Ascending aorta (tissue), 2 donors: ENCODE data around the gene BMP8B. TPM values are rescaled to one million over a fixed set of nuclear protein-coding genes. Genes with fewer than 3 reads are reported as not detected.

Experiments
- DNase-seq, 2 donors: peaks; one replicate each; pipeline ENCODE4 v3.0.0-alpha.2; 2019; ENCODE audit warnings: low spot score in 2 of 2
- H3K27ac ChIP-seq, 2 donors: fragments of 200-600 bp; sonication (generic); one replicate each; pipeline ENCODE4 v1.5.1; 2016 to 2017; ENCODE audit warnings: mild to moderate bottlenecking in 1 of 2
- H3K27me3 ChIP-seq: fragments of 200-600 bp; sonication (generic); one replicate; pipeline ENCODE4 v1.5.1; 2017
- H3K36me3 ChIP-seq, 2 donors: fragments of 200-600 bp; sonication (generic); one replicate each; pipeline ENCODE4 v1.5.1; 2016
- H3K4me1 ChIP-seq, 2 donors: fragments of 200-600 bp; sonication (generic); one replicate each; pipeline ENCODE4 v1.5.1; 2016 to 2017; ENCODE audit warnings: mild to moderate bottlenecking in 1 of 2
- H3K4me3 ChIP-seq, 2 donors: fragments of 200-600 bp; sonication (generic); one replicate each; pipeline ENCODE4 v1.5.1; 2016 to 2017; ENCODE audit warnings: mild to moderate bottlenecking in 1 of 2
- H3K9me3 ChIP-seq, 2 donors: fragments of 200-600 bp; sonication (generic); one replicate each; pipeline ENCODE4 v1.5.1; 2016
- intact Hi-C: fragments of 100-400 bp; cut with DNase I; formaldehyde crosslinking; loops from one replicate; pipeline ENCODE4 v1.15.1; 2023
- total RNA-seq: library from RNA; depleted of rRNA; stranded (reverse); fragments of >200 nt; gene quantifications from one replicate; pipeline ENCODE4 v1.1.0, GENCODE V29; 2016
- TF ChIP-seq, protein P1 (sequence below), 3 experiments: fragments of 200-600 bp in 2 of 3; fragments of 450-650 bp in 1 of 3; sonication (generic) in 2 of 3; IDR thresholded peaks; one replicate each; pipeline ENCODE4 v1.5.1; 2016 to 2019; ENCODE audit warnings: antibody characterized with exemption in 3 of 3, mild to moderate bottlenecking in 1 of 3, moderate library complexity in 1 of 3

Gene BMP8B
- total RNA-seq, 1 donor from 2014 or later = not detected

DNA sequence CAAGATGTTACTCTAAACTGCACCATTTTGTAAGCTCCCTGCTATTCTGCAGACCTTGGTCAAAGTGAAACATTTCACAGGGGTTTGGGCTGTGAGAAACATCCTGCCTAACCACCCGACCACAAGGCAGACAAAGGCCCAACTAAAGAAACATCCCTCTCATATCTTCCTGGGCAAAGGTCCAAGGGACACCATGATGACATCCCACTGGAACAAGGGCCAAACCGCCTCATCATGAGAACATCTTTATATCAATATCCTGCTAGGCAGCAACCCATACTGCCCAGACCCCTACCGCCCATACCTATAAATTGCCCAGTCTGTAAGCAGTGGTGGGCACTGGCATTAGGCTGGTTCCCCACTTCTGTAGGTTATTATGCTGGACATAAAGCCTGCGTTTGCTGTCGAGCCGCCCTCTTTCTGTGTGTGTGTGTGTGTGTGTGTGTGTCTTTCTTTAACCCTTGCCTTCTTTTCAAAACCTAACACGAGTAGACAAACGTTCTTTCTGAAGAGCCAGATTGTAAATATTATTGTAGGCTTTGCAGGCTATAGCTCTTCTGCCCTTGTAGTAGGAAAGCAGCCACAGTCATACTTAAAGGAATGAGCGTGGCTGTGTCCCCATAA lies 51.0 kb downstream of the BMP8B start:
- DNase-seq = no peak
- intact Hi-C loops = no loop called here
- TF ChIP-seq, protein P1, sequence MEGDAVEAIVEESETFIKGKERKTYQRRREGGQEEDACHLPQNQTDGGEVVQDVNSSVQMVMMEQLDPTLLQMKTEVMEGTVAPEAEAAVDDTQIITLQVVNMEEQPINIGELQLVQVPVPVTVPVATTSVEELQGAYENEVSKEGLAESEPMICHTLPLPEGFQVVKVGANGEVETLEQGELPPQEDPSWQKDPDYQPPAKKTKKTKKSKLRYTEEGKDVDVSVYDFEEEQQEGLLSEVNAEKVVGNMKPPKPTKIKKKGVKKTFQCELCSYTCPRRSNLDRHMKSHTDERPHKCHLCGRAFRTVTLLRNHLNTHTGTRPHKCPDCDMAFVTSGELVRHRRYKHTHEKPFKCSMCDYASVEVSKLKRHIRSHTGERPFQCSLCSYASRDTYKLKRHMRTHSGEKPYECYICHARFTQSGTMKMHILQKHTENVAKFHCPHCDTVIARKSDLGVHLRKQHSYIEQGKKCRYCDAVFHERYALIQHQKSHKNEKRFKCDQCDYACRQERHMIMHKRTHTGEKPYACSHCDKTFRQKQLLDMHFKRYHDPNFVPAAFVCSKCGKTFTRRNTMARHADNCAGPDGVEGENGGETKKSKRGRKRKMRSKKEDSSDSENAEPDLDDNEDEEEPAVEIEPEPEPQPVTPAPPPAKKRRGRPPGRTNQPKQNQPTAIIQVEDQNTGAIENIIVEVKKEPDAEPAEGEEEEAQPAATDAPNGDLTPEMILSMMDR (IDR thresholded peaks at IDR 0.05) = no peak
- Histone ChIP-seq H3K36me3 (peaks cover 13 to 16% of the 10 kb centered on the region in 2 donors), H3K27ac (no peak overlapping the region), H3K9me3 (no peaks in the 10 kb centered on the region), H3K4me3 (no peak overlapping the region), H3K4me1 (peaks cover 0 to 9% of the 10 kb centered on the region in 2 donors), H3K27me3 (no peaks in the 10 kb centered on the region)

DNA sequence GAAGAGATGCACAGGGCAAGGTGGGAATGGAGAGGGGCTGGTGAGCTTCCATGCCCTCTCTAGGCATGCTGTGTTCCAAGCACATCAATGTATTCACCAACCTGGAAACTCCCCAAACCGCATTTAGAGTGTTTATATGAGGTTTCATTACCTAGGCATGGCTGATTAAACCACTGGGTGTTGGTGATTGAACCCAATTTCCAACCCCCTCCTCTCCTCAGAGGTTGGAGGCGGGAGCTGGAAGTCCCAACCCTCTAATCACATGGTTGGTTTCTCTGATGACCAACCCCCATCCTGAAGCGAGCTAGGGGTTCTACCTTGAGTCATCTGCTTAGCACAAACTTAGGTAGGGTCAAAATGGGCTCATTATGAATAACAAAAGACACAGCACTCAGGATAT lies 52.9 kb downstream of the BMP8B start:
- no peak for DNase-seq
- H3K9me3 ChIP-seq = no peaks in the 10 kb centered on the region
- H3K4me3 ChIP-seq = no peak overlapping the region
- H3K4me1 ChIP-seq = peaks cover 0 to 9% of the 10 kb centered on the region in 2 donors
- intact Hi-C loops = no loop called here
- peaks cover 0 to 1% of the 10 kb centered on the region in 2 donors for H3K36me3 ChIP-seq
- H3K27me3 ChIP-seq = no peaks in the 10 kb centered on the region
- TF ChIP-seq, protein P1 (IDR thresholded peaks at IDR 0.05) = no peak
- no peak overlapping the region for H3K27ac ChIP-seq

DNA sequence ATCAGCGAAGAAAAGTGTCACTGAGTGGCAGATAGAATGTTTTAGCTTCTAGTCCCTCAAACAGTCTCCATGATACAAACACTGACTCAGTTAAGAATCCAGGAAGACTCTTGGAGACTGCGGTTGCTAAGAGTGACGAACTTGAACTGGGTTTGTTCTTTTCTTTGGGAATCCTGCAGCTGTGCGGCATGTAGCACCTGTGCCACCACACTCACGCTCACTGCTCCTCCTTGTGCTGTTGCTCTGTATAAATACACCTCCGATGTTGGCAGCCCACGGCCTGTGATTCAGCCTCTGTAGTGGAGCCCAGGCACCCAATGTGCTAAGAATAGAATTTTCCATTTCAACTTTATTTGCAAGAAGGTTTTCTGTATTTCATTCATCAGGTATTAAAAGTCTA lies 55.5 kb downstream of the BMP8B start:
- Histone ChIP-seq H3K27ac (no peak overlapping the region), H3K9me3 (no peaks in the 10 kb centered on the region), H3K4me3 (no peak overlapping the region), H3K27me3 (no peaks in the 10 kb centered on the region), H3K4me1 (peaks cover 0 to 2% of the 10 kb centered on the region in 2 donors), H3K36me3 (no peaks in the 10 kb centered on the region)
- intact Hi-C loops = no loop called here
- TF ChIP-seq, protein P1 (IDR thresholded peaks at IDR 0.05) = no peak
- DNase-seq = no peak

DNA sequence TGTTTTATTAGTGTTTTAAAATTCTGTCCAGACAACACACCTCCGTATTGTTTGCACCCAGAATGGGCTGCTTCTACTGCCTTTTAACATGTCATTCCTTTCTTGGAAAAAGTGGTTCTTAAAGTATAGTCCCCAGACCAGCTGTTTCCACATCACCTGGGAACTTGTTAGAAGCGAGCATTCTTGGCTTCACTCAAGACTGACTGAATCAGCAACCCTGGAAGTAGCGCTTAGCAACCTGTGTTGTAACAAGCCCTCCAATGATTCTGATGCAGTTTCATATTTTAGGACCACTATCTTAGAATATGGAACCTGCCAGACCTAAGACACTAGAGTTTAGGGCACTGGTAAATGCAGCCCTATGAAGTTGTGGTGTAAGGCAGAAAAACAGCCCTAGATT lies 55.9 kb downstream of the BMP8B start:
- no peaks in the 10 kb centered on the region for H3K36me3 ChIP-seq
- no peak overlapping the region for H3K4me3 ChIP-seq
- TF ChIP-seq, protein P1 (IDR thresholded peaks at IDR 0.05) = no peak
- intact Hi-C loops = no loop called here
- DNase-seq = no peak
- H3K4me1 ChIP-seq = peaks cover 0 to 2% of the 10 kb centered on the region in 2 donors
- H3K27ac ChIP-seq = no peak overlapping the region
- H3K9me3 ChIP-seq = no peaks in the 10 kb centered on the region
- no peaks in the 10 kb centered on the region for H3K27me3 ChIP-seq

DNA sequence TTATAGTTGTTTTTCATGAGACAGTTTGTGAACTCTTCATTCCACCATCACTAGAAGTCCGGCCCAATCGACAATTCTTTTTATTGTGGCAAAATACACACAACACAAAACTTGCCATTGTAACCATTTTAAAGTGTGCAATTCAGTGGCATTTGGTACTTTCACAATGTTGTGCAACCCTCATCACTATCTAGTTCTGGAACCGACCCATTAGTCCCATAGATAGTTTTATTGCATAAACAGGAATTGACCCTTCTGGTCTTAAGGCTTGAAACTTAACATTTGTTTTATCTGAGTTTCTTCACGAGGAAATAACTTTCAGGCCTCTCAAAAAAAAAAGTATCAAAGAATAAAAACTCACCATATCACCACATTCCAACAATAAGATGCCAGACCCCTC lies 58.8 kb downstream of the BMP8B start:
- Histone ChIP-seq H3K27me3 (no peaks in the 10 kb centered on the region), H3K27ac (no peak overlapping the region), H3K36me3 (no peaks in the 10 kb centered on the region)

More for the DNA sequence above, 58.8 kb downstream of the BMP8B start:
- Histone ChIP-seq H3K9me3 (no peaks in the 10 kb centered on the region), H3K4me3 (no peak overlapping the region), H3K4me1 (peaks cover 0 to 2% of the 10 kb centered on the region in 2 donors)
- no peak for DNase-seq
- TF ChIP-seq, protein P1 (IDR thresholded peaks at IDR 0.05) = no peak
- intact Hi-C loops = no loop called here
